Lower leg skin (tissue), 3 donors: ENCODE results near the gene CAV1.

Source experiments
- POLR2A ChIP-seq, 2 donors: fragments of 450-650 bp; IDR thresholded peaks; one replicate each; pipeline ENCODE4 v1.6.1; 2016 to 2017; ENCODE audit warnings: antibody characterized with exemption in 2 of 2, mild to moderate bottlenecking in 1 of 2, moderate library complexity in 1 of 2
- TF ChIP-seq, protein P1 (sequence below), 3 donors: fragments of 450-650 bp; IDR thresholded peaks; one replicate each; pipeline ENCODE4 v1.5.1; 2016; ENCODE audit warnings: antibody characterized with exemption in 3 of 3, mild to moderate bottlenecking in 3 of 3, moderate library complexity in 2 of 3

- TF ChIP-seq, protein P1, sequence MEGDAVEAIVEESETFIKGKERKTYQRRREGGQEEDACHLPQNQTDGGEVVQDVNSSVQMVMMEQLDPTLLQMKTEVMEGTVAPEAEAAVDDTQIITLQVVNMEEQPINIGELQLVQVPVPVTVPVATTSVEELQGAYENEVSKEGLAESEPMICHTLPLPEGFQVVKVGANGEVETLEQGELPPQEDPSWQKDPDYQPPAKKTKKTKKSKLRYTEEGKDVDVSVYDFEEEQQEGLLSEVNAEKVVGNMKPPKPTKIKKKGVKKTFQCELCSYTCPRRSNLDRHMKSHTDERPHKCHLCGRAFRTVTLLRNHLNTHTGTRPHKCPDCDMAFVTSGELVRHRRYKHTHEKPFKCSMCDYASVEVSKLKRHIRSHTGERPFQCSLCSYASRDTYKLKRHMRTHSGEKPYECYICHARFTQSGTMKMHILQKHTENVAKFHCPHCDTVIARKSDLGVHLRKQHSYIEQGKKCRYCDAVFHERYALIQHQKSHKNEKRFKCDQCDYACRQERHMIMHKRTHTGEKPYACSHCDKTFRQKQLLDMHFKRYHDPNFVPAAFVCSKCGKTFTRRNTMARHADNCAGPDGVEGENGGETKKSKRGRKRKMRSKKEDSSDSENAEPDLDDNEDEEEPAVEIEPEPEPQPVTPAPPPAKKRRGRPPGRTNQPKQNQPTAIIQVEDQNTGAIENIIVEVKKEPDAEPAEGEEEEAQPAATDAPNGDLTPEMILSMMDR (IDR thresholded peaks at IDR 0.05) = no peak
- no peak for TF ChIP-seq POLR2A (IDR thresholded peaks at IDR 0.05)
Measured at GRCh38 chr7:116601426-116601825, 76.6 kb downstream of the CAV1 start.
